HFFc6 (cell line): ENCODE measurements around the gene ADAM12. TPM values are rescaled to one million over a fixed set of nuclear protein-coding genes. Genes with fewer than 3 reads are reported as not detected.

Source experiments
- DNase-seq: peaks from one replicate; pipeline ENCODE4 v3.0.0-alpha.2; 2018
- H3K27ac Mint-ChIP-seq: 2 replicates; pipeline ENCODE4 v1.8.0; 2020; ENCODE audit warnings: mild to moderate bottlenecking, mixed read lengths
- H3K27me3 Mint-ChIP-seq: 2 replicates; pipeline ENCODE4 v1.8.0; 2021; ENCODE audit warnings: mild to moderate bottlenecking, moderate library complexity, mixed read lengths; ENCODE audit not compliant: insufficient read depth
- H3K36me3 Mint-ChIP-seq: 2 replicates; pipeline ENCODE4 v1.8.0; 2021; ENCODE audit warnings: low read depth, mixed read lengths
- H3K4me1 Mint-ChIP-seq: 2 replicates; pipeline ENCODE4 v1.8.0; 2020; ENCODE audit warnings: low read depth, mixed read lengths
- H3K4me3 Mint-ChIP-seq: 2 replicates; pipeline ENCODE4 v1.8.0; 2020; ENCODE audit warnings: mild to moderate bottlenecking, moderate library complexity, mixed read lengths
- H3K9me3 Mint-ChIP-seq: 2 replicates; pipeline ENCODE4 v1.8.0; 2020; ENCODE audit warnings: mild to moderate bottlenecking, mixed read lengths
- total RNA-seq, 6 experiments: library from RNA; stranded (reverse); fragmentation: NEBNext Ultra II Directional; extraction: Animal tissue kit (Norgen Biotek cat#: 25700); gene quantifications; 2 replicates in 1 of 6; 3 replicates in 5 of 6; pipeline ENCODE4 v1.2.3, GENCODE V29; 2021
- TF ChIP-seq, protein P1 (sequence below): fragments of 200-600 bp; sonication (generic); IDR thresholded peaks from 2 replicates; pipeline ENCODE4 v1.5.0; 2021; ENCODE audit warnings: antibody characterized with exemption, mild to moderate bottlenecking

Gene ADAM12
- total RNA-seq, 6 experiments from 2014 or later: 7.5 to 12.5 (median 11.5) TPM

DNA sequence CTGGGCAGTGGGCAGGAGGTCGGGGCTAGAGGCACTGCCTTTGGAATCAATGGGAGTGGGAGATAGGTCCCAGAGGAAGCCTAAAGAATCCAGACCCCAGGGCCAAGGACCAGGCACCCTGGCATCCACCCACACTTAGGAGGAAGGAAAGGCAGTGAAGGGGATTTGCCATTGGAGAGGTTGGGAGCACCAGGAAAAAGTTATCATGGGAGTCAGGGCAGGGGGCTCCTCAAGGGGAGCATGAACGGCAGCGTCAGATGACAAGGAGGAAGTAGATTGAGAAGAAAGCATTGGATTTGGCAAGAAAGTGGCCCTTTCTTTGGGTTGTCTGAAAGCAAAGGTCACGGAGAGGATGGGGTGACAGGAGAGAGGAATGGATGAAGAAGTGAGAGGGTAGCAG is 142.8 kb downstream of the ADAM12 start:
- TF ChIP-seq, protein P1, sequence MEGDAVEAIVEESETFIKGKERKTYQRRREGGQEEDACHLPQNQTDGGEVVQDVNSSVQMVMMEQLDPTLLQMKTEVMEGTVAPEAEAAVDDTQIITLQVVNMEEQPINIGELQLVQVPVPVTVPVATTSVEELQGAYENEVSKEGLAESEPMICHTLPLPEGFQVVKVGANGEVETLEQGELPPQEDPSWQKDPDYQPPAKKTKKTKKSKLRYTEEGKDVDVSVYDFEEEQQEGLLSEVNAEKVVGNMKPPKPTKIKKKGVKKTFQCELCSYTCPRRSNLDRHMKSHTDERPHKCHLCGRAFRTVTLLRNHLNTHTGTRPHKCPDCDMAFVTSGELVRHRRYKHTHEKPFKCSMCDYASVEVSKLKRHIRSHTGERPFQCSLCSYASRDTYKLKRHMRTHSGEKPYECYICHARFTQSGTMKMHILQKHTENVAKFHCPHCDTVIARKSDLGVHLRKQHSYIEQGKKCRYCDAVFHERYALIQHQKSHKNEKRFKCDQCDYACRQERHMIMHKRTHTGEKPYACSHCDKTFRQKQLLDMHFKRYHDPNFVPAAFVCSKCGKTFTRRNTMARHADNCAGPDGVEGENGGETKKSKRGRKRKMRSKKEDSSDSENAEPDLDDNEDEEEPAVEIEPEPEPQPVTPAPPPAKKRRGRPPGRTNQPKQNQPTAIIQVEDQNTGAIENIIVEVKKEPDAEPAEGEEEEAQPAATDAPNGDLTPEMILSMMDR: no peak
- Mint-ChIP-seq H3K27ac (no peak overlapping the region), H3K4me3 (no peak overlapping the region), H3K9me3 (no peaks in the 10 kb centered on the region), H3K4me1 (peaks cover 14% of the 10 kb centered on the region; the same call in 1 of the 2 replicates), H3K36me3 (no peaks in the 10 kb centered on the region), H3K27me3 (no peaks in the 10 kb centered on the region)
- no peak for DNase-seq

DNA sequence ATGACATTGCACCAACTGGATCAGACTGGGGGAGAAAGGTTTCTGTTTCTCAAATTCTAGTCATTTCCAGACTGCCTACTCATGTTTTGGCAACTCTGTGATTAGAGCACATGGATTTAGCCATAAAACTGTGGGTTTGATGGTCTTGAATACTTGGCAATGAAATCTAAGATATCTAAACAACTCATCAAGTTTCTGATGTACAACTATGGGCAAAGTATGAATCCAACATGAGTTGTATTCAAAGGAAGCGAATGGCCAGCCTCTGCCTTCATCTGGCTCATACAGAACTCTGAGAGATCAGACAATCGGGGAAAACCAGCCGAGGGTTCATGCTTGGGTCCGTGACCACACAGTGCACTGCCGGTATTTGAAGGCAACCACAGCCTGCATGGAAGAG is 144.3 kb downstream of the ADAM12 start:
- TF ChIP-seq, protein P1: no peak
- no peak overlapping the region for H3K27ac Mint-ChIP-seq

GRCh38 chr10:126243306-126243705 is 145.0 kb downstream of the ADAM12 start:
- TF ChIP-seq, protein P1: no peak
- no peak for DNase-seq
- Mint-ChIP-seq H3K36me3 (no peaks in the 10 kb centered on the region), H3K4me1 (peaks cover 6% of the 10 kb centered on the region; the same call in 1 of the 2 replicates), H3K9me3 (no peaks in the 10 kb centered on the region), H3K4me3 (no peak overlapping the region), H3K27me3 (no peaks in the 10 kb centered on the region), H3K27ac (no peak overlapping the region)

More for the DNA sequence above, 144.3 kb downstream of the ADAM12 start:
- H3K4me3 Mint-ChIP-seq: no peak overlapping the region
- no peaks in the 10 kb centered on the region for H3K9me3 Mint-ChIP-seq
- no peaks in the 10 kb centered on the region for H3K27me3 Mint-ChIP-seq
- H3K4me1 Mint-ChIP-seq: peaks cover 6% of the 10 kb centered on the region; the same call in 1 of the 2 replicates
- peak; percentile 95 for DNase-seq
- no peaks in the 10 kb centered on the region for H3K36me3 Mint-ChIP-seq

DNA sequence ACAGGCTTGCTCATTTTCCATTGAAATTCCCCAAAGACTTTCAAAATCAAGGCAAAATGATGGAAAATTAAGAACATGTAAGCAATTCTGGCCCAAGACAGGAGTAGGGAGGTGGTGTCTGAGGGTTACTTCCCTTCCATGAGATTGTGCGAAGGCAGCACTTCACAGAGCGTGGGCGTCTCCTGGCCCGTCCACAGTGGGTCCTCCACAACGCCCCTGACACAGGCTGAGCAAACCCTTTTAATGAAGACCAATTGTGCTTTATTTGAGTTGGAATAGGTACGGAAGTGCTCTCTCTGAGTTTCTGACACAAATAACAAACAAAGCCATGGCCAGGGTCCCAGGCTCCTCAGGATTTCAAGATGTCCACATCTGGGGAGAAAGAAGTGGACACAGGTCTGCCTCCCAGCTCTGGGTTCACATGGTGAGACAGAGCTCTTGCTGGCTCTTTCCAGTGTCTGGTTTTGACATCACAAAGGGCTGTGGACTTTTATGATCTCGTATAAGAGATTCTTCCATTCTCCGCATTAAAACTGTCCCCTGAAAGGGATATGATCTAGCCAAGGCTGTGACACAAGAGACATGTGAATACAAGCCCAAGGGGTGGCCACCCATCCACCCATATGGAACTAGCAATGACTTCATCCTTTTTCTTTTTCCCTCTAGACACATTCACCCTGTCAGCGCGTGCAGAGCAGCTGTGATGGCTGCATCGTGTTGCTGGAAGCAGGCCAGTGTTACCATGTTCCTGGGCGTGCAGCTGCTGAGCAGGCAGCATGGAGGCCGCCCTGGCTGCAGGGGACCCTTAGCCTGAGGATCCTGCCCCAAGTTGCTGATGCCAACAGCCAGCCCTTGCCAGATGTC is 145.6 kb downstream of the ADAM12 start:
- Mint-ChIP-seq H3K4me3 (no peak overlapping the region), H3K36me3 (no peaks in the 10 kb centered on the region), H3K9me3 (no peaks in the 10 kb centered on the region), H3K4me1 (peaks cover 6% of the 10 kb centered on the region; the same call in 1 of the 2 replicates), H3K27ac (no peak overlapping the region), H3K27me3 (no peaks in the 10 kb centered on the region)
- TF ChIP-seq, protein P1: no peak
- peak; percentile 75 for DNase-seq

GRCh38 chr10:126240483-126240882 is 147.8 kb downstream of the ADAM12 start:
- H3K27ac Mint-ChIP-seq: no peak overlapping the region
- TF ChIP-seq, protein P1: no peak
- no peaks in the 10 kb centered on the region for H3K9me3 Mint-ChIP-seq
- H3K4me1 Mint-ChIP-seq: peaks cover 6% of the 10 kb centered on the region; the same call in 1 of the 2 replicates
- no peaks in the 10 kb centered on the region for H3K27me3 Mint-ChIP-seq
- H3K4me3 Mint-ChIP-seq: no peak overlapping the region
- DNase-seq: no peak
- no peaks in the 10 kb centered on the region for H3K36me3 Mint-ChIP-seq
